HG02623 (cell line): ENCODE data around the gene NINL.
"Not testable (repeated sequence)": the region's sequence is repeated elsewhere in the genome, so short reads cannot be mapped to it uniquely, and the experiment has no call there.

Experiments
- ATAC-seq: cut with Tn5 transposase; IDR thresholded peaks from one replicate; pipeline ENCODE4 v1.9.1; 2021; ENCODE audit warnings: moderate library complexity; ENCODE audit not compliant: unreplicated experiment

NINL gene

GRCh38 chr20:25584905-25585704 lies at the start of gene NINL:
TSS of gene NINL (minus strand) at chr20:25585531. CDS start at chr20:25526587, 58,944 bp downstream.
- peak; percentile 63 for ATAC-seq

- no peak for ATAC-seq
Observed at GRCh38 chr20:25632940-25633790, 47.8 kb upstream of the NINL start.

GRCh38 chr20:25630615-25631014 lies 45.3 kb upstream of the NINL start:
- ATAC-seq, result not testable (repeated sequence)

DNA sequence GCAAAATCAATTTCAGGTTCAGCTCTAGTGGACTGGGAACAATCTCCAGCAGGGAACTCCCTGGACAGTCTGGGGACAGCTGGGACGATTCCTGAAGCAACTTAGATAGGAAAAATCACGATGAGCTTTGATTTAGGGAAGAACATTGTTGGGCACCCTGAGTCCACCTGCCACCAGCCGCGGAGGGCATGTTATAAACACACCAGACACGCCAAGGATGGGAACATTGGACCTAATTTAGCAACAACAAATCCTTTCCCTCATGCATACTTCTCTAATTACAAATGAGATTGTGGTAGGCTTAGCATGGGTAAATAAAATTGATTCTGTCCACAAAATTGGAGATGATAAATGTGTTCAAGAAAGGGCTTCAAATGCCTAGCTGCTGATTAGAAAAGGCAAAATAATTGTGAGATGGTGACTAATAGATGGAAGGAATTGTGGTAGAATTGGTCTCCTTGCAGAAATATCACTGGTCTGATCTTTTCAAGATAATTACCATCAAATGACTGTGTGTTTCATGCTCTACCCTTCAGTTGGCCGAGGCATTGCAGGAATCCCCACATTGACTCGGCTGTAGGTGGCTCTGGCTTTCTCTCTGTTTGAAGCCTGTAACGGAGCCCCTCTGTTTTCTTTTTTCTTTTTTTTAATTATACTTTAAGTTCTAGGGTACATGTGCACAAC lies 44.6 kb upstream of the NINL start:
- ATAC-seq, result no peak

DNA sequence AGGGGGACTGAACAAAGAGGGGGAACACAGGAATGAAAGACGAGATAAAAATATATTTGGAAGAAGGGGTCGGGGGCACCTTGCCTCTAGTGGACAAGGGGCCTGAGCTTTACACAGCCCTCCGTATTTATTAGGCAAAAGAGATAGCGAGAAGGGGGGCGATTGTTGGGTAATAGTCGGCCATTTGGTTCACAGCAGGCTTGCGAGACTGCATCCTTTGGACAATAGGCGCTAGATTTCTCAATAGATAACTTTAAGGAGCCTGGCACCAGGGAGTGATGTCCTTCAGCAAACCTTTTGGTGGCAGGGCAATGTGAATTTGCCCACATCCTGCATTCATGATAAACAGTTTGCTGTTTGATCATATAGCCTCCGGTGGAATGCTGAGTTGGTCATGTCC lies 41.4 kb upstream of the NINL start:
- no peak for ATAC-seq

DNA sequence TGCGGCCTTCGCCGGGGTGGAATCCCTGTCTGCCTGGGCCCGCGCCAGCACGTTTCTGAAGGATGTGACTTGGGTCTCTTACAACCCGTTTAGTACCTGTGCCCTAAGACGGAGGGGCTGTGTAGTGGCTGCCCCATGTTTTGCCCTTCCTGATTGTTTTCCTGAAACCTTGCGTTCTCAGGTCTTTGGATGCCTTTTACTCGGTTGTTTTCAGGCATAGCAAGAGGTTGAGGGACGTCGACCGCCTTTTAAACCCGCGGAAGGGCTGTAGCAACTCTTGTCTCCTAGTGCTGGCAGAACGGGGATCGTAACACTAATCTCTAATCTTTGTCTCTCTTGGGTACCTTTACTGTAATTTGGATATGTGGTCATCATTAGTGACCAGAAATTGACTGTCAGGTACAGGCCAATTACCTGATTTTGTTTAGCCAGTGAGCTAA lies 39.2 kb upstream of the NINL start:
- no peak for ATAC-seq

GRCh38 chr20:25623736-25624499 lies 38.6 kb upstream of the NINL start, which contains the start of gene NANP:
TSS of gene NANP (minus strand) at chr20:25624014. CDS start at chr20:25623948, 66 bp downstream.
- ATAC-seq, result peak; percentile 78

DNA sequence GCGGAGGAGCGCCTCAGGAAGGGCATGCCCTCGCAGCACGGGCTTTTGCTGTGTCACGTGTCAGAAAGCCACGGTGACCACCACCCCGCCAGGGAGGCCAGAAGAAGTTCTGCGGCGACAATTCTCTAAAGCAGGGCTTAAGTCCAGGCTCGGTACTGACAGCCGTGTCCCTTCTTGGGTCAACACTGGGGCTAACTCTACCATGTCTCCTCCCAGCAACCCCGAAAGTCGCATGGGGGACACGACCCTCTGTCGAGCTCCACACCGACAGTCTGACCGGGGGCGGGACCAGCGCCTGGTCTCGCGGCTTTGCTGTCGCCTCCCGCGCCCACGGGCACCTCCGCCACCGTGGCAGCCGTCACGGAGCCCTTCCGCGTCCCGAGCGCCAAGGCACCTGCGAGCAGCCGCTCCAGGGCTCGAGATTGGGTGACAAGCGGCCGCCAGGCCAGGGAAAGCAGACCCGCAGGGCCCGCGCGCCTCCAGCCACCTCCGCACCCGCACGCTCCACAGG lies 37.9 kb upstream of the NINL start:
- peak; percentile 14 for ATAC-seq

DNA sequence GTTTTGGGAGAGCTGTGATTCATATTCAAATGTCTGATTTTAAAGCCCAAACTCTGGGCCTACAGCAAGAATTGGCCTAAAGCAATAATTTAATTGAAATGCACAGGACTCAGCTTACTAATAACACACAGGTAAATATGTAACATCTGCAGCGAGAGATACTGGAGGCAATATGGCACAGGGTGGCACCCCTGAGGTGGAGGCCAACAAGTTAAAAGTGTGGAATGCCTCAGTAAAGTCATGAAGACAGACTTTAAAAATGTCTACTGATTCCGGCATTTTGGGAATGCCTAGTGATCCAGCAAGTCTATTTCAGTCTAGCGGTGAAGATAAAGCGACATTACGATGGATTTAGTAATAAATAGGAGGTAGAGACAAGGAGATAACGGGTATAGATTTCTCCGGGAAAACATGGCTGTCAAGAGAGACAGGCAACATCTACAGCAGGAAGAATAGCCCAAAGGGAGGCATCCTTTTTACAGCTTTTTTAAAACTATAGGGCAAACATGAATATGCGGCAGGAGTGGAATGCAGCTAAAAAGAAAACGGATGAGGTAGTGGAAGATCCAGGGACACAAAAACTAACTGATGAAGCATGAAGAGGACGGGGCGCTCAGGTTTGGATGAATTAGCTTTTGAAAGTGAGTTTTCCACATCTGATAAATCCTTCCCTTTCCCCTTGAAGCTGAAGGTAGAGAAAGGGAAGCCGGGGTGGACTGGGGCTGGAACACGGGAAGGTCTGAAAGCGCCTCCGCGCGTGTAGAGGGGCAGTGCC lies 37.3 kb upstream of the NINL start:
- ATAC-seq, result no peak

DNA sequence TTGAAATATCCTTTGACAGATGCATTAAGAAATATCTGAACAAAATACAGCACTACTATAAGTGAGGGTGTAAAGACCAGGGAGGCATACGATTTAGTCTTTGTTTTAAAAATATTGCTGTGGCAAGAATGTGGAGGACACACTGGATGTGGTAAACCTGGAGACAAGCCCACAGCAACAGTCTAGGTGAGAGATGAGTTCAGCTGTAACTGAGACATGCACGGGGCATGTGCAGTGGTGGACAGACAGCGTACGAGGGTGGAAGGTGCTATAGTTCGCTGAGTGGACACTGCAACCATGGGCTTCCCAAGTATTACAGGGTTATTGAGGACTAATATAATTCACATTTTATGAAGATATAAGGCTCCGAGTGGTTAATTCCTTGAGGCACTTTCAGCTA lies 36.7 kb upstream of the NINL start:
- no peak for ATAC-seq

DNA sequence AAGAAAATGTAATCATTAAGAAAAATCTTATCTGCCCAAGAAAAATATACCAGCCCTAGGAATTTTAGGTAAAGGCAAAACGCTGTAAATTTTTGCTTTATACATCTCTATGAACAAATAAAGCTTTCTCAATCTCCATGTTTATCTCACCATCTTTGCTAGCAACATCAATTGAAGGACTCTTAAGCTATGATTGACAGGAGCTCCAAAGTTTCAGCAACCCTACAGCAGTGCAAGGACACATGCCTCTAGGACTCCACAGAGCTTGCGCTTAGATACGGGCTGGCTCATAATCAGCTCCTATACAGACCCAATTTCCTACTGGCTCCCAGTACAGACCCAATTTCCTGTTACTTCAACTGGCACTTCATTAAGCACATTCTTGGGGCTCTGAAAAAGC lies 34.2 kb upstream of the NINL start:
- no peak for ATAC-seq

- ATAC-seq, result no peak
Observed at GRCh38 chr20:25608774-25609173, 23.4 kb upstream of the NINL start.

DNA sequence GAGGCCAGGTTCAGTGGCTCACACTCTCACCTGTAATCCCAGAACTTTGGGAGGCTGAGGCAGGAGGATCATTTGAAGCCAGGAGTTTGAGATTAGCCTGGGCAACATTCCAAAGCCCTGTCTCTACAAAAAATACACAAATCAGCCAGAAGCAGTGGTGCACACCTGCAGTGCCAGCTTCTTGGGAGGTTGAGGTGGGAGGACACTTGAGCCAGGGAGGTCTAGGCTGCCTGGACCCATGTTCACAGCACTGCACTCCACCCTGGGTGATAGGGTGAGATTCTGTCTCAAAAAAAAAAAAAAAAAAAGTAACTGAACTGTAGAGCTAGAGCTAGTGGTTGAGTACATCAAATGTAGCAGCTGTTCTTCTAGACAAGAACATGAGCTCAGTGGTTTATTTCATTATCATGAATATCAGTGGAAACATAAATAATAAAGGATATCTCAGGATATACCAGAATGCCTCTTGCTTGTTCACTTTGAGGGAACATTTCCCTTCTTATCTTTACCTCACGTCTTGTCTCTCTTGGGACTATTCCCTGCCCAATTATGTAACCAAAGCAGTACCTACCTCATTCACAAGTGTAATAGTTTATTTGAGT lies 20.9 kb upstream of the NINL start:
- no peak for ATAC-seq

DNA sequence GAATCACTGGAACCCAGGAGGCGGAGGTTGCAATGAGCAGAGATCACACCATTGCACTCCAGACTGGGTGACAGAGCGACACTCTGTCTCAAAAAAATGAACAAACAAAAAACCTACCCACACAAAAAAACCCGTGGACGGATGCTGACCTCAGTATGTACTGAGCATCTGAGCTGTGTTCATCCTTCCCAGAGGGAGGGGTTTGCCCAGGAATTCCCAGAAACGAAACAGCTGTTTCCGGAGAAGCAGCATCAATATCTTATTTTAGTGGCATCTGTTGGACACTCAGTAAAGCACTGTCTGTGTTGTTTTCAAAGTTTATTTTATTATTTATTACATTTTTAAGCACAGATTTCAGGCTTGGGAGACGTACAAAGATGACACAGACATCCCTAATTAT lies 19.8 kb upstream of the NINL start:
- ATAC-seq, result no peak

GRCh38 chr20:25604611-25605010 lies 19.3 kb upstream of the NINL start:
- ATAC-seq, result no peak

DNA sequence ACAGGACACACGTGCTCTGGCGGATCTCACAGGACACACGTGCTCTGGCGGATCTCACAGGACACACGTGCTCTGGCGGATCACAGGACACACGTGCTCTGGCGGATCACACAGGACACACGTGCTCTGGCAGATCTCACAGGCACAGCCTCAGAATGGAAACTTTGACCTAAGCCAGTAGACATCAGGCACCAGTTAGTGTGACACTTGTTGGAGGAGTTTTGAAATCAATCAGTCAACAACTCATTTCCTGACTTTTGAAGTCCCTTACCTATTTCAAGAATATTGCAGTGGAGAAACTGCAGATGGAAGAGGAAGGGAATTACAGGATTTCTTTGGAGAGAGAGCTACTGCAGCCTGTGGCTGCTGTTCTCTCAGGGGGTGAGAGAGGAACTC lies 17.6 kb upstream of the NINL start:
- ATAC-seq, result not testable (repeated sequence)

GRCh38 chr20:25602191-25602913 lies 17.0 kb upstream of the NINL start:
- not testable (repeated sequence) for ATAC-seq

DNA sequence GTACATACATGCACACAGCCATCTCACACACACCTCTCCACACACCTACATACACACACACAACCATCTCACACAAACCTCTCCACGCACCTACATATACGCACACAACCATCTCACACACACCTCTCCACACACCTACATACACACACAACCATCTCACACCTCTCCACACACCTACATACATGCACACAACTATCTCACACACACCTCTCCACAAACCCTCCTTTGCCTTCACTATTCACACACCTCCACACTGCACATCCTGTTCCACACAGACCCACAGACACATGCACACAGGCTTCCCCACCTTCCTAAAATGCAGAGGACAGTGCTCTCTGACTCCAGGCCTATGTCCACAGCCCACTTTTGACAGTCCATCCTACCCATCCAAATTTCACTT lies 16.3 kb upstream of the NINL start:
- no peak for ATAC-seq

- ATAC-seq, result no peak
Observed at GRCh38 chr20:25600632-25601031, 15.3 kb upstream of the NINL start.
